ENCODE results near the gene PLCL1. TPM values are rescaled to one million over a fixed set of nuclear protein-coding genes. Genes with fewer than 3 reads are reported as not detected.

The PLCL1 gene
- 4.3 and 8.6 TPM in 2 replicates for total RNA-seq

DNA sequence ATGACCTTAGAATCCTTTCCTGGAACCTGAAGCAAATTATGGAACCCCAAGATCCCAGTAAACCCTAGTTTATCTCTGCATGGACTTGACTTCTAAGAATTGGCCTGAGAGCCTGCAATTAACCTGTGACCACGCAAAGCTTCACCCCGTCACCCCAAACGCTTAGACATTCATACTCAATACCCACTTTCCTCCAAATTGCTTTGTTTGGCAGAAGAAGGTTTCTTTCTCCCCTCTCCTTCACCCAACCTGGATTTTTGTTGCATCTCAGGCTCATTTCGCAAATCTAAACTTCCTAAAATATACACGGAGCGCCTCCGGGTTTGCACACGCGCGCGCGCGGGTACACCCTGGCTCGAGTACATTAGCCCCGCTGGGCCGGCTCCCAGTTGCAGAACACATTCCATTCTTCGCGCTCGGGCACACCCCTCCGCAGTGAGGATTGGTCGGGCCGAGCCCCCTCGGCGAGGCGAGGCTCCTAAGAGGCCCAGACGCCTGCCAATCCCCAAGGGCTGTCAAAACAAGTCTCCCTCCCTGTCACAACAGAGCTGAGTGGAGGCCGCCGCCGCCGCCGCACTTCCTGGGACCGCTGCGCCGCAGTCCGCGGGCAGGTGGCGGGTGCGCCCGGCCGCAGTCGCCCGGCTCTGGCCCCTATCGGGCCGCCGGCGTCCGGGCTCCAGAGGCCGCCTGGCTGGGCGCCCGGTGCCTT, at the start of gene PLCL1:
Gene PLCL1 (plus strand): TSS at position 545 of the 709 bp plus-strand sequence.

DNA sequence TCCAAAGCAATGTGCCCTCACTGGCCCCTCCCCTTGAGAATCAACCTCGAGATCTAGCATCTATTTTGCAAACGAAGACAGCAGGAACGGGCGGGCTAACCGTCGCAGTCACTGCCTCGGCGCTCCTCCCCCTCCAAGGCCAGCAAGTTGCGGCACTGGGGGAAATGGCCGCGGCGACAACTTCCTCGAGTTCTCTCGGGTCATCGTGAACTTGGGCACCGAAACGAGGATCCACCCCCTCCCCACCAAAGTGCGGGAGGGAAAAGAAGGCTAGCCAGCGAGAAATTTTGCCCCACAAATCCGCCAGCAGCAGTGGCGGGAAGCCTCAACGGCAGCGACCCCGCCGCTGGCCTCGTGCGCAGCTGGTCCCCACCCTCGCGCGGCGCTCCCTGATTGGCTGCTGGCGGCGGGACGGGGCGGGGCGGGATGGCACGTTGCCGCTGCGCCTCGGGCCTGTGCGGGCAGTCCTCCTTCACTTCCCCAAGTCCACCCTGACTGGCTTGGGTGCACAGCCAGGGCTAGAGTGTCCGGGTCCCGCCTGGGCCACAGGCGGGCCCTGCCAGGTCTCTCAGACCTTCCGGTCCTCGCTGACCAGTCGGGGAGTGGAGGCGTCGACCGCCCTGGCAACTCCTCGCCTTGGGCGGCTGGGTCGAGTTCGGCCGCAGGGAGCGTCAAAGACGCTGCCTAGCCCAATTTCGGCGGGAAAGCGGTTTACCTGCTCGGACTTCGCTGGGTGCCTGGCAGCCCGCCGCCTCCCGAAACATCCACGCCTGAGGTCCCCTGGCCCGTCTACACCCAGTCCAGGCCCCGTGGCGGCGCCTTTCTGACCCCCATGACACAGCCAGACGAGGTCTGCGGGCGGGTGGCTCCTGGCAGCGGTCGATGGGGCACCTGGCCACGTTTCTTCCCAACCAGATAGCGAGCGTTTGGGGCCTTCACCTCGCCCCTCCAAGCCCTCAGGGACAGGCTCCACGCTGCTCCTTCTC, 19.1 kb upstream of the PLCL1 start, which contains the start of gene BOLL:
Gene BOLL (minus strand): TSS at position 364 of the 986 bp plus-strand sequence. CDS start 3,469 bp downstream, outside the sequence.

Other genes starting within 250 kb of the PLCL1 start
- 3.5 and 10.0 TPM in 2 replicates for gene RFTN2, start 129.0 kb upstream of the PLCL1 start, total RNA-seq
- gene MARS2, start 99.2 kb upstream of the PLCL1 start, total RNA-seq = 2.5 and 5.4 TPM in 2 replicates
- gene BOLL, start 19.3 kb upstream of the PLCL1 start, total RNA-seq = not detected in 2 replicates